ENCODE measurements around the gene PSMD13.

GRCh38 chr11:296171-297050, 59.6 kb downstream of the PSMD13 start:
- TF ChIP-seq, protein P1, sequence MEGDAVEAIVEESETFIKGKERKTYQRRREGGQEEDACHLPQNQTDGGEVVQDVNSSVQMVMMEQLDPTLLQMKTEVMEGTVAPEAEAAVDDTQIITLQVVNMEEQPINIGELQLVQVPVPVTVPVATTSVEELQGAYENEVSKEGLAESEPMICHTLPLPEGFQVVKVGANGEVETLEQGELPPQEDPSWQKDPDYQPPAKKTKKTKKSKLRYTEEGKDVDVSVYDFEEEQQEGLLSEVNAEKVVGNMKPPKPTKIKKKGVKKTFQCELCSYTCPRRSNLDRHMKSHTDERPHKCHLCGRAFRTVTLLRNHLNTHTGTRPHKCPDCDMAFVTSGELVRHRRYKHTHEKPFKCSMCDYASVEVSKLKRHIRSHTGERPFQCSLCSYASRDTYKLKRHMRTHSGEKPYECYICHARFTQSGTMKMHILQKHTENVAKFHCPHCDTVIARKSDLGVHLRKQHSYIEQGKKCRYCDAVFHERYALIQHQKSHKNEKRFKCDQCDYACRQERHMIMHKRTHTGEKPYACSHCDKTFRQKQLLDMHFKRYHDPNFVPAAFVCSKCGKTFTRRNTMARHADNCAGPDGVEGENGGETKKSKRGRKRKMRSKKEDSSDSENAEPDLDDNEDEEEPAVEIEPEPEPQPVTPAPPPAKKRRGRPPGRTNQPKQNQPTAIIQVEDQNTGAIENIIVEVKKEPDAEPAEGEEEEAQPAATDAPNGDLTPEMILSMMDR (IDR thresholded peaks at IDR 0.05), result no peak
- no peak for TF ChIP-seq ZFX (IDR thresholded peaks at IDR 0.05; ENCODE audit: borderline replicate concordance)
